ENCODE data around the gene SYT5. TPM values are rescaled to one million over a fixed set of nuclear protein-coding genes. Genes with fewer than 3 reads are reported as not detected.

Gene SYT5
- total and polyA plus RNA-seq, 9 of the 15 experiments (the other 6 are each of a cell fraction or from before 2014, with no cell fraction given): 1.3 to 20.9 (median 8.8) TPM

DNA sequence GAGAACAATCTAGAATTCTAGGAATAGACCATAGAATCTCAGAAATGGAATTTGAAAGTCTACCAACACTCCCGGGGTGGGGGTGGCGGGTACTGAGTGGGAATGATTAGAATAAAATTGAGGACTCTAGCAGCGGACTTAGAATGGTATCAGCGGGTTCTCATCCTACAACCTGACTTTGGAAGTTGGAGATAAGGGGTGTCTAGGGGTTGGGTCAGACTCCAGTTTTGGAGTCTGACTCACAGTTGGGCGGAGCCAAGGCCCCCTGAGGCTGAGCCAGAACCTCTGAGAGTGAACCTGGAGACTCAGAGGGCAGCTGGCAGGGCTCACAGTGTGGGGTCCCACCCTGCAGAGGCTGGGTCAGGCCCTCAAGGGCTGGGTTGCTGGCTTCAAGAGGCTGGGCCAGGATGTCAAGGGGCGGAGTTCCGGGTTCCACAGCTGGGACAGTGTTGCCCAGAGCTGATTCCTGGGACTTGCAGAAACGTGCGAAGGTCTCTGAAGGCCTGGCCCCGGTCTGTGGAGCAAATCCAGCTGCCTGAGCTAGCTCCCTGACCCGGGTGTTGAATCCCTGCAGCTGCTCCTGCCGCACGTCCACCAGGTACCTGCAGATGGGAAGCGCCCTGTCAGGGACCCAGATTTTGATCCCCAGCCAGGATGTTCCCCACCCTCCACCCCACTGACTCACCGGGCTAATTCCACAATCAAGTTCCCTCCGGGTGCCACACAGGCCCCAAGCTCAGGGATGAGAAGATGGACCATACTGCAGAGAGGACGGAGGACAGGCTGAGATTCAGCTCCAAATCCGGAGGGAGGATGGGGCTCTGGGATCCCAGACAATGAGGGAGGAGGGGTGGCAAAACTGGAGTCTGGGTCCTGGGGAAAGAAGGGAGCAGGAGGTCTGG, 21.0 kb downstream of the SYT5 start (continued):
- no peak for TF ChIP-seq ILF3 (IDR thresholded peaks at IDR 0.05; ENCODE audit: borderline replicate concordance)
- TF ChIP-seq, protein P1, sequence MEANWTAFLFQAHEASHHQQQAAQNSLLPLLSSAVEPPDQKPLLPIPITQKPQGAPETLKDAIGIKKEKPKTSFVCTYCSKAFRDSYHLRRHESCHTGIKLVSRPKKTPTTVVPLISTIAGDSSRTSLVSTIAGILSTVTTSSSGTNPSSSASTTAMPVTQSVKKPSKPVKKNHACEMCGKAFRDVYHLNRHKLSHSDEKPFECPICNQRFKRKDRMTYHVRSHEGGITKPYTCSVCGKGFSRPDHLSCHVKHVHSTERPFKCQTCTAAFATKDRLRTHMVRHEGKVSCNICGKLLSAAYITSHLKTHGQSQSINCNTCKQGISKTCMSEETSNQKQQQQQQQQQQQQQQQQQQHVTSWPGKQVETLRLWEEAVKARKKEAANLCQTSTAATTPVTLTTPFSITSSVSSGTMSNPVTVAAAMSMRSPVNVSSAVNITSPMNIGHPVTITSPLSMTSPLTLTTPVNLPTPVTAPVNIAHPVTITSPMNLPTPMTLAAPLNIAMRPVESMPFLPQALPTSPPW (CRISPR knock-in tag; IDR thresholded peaks at IDR 0.05): peak; percentile 67
- TF ChIP-seq ZC3H4 (CRISPR knock-in tag; IDR thresholded peaks at IDR 0.05; ENCODE audit: borderline replicate concordance): peak; percentile 96
- TF ChIP-seq, protein P2, sequence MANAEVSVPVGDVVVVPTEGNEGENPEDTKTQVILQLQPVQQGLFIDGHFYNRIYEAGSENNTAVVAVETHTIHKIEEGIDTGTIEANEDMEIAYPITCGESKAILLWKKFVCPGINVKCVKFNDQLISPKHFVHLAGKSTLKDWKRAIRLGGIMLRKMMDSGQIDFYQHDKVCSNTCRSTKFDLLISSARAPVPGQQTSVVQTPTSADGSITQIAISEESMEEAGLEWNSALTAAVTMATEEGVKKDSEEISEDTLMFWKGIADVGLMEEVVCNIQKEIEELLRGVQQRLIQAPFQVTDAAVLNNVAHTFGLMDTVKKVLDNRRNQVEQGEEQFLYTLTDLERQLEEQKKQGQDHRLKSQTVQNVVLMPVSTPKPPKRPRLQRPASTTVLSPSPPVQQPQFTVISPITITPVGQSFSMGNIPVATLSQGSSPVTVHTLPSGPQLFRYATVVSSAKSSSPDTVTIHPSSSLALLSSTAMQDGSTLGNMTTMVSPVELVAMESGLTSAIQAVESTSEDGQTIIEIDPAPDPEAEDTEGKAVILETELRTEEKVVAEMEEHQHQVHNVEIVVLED (CRISPR knock-in tag; IDR thresholded peaks at IDR 0.05): no peak
- TF ChIP-seq ZNF780A (CRISPR knock-in tag; IDR thresholded peaks at IDR 0.05): no peak
- TF ChIP-seq, protein P3, sequence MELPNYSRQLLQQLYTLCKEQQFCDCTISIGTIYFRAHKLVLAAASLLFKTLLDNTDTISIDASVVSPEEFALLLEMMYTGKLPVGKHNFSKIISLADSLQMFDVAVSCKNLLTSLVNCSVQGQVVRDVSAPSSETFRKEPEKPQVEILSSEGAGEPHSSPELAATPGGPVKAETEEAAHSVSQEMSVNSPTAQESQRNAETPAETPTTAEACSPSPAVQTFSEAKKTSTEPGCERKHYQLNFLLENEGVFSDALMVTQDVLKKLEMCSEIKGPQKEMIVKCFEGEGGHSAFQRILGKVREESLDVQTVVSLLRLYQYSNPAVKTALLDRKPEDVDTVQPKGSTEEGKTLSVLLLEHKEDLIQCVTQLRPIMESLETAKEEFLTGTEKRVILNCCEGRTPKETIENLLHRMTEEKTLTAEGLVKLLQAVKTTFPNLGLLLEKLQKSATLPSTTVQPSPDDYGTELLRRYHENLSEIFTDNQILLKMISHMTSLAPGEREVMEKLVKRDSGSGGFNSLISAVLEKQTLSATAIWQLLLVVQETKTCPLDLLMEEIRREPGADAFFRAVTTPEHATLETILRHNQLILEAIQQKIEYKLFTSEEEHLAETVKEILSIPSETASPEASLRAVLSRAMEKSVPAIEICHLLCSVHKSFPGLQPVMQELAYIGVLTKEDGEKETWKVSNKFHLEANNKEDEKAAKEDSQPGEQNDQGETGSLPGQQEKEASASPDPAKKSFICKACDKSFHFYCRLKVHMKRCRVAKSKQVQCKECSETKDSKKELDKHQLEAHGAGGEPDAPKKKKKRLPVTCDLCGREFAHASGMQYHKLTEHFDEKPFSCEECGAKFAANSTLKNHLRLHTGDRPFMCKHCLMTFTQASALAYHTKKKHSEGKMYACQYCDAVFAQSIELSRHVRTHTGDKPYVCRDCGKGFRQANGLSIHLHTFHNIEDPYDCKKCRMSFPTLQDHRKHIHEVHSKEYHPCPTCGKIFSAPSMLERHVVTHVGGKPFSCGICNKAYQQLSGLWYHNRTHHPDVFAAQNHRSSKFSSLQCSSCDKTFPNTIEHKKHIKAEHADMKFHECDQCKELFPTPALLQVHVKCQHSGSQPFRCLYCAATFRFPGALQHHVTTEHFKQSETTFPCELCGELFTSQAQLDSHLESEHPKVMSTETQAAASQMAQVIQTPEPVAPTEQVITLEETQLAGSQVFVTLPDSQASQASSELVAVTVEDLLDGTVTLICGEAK (IDR thresholded peaks at IDR 0.05): peak; percentile 26; the same call in 1 of the 2 replicates
- TF ChIP-seq, protein P3 (CRISPR knock-in tag; IDR thresholded peaks at IDR 0.05): no peak
- no peak for TF ChIP-seq GTF2A2 (tag; IDR thresholded peaks at IDR 0.05)
- no peak for TF ChIP-seq PTBP1 (IDR thresholded peaks at IDR 0.05; ENCODE audit: low read depth, low read length)
- TF ChIP-seq SRF (CRISPR knock-in tag; IDR thresholded peaks at IDR 0.05): peak in 1 of 2 experiments; percentile 72; a peak in 1 of 4 replicates
- 0 out of 2 replicates have a peak, but pooled peaks have one; percentile 38 for TF ChIP-seq GATA2 (CRISPR knock-in tag; IDR thresholded peaks at IDR 0.05)
- no peak for TF ChIP-seq MLX (CRISPR knock-in tag; conservative IDR thresholded peaks at IDR 0.05)
- TF ChIP-seq CBFA2T2 (conservative IDR thresholded peaks at IDR 0.05): peak; percentile 84
